ENCODE data around the gene SLC2A13.

Gene SLC2A13

DNA sequence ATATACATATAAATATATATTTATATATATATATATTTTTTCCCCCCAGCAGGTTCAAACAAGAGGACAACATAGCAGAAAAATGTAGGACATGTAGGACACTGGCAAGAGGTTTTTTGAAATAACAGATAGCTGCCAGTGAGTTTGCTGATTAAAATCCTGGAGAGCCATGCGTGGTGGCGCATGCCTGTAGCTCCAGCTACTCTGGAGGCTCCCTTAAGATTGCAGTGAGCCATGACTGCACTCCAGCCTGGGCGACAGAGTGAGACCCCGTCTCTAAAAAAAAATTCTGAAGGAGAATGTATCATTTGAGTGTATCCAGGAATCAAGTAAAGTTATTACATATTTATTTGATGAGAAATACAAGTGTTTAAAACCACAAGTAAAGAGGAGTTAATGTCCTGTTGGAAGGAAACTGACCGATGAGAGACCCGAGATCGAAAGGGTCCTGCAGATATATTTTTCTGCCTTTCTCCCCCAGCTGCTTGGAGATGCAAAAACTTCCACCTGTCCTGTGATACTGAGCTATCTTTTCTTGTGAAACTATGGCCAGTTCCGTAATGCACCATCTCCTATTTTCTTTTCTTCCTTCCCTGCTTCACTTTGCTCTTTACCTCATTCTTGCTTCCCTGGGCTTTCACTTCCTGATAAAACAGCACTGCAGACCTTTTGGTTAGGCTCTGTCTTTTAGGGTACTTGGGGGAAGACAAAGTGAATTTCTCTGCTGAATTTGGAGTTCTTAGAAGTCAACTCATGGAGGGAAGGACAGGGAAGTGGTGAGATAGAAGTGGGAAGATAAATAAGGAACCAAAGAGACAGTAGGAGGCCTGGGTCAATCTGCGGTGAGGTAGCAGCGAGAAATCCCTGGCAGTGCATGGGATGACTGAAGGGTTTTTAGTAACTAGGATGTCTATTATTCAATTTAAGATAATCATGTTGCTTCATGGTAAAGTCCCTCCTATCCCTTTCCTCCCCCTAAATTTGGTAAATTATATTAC, 41.2 kb upstream of the SLC2A13 start:
- in situ Hi-C loops (cut with MboI; ENCODE audit: low pct_unique_long_range_greater_than_20kb, low sequenced_read_pairs, unreplicated experiment), result no loop called here
- TF ChIP-seq, protein P1, sequence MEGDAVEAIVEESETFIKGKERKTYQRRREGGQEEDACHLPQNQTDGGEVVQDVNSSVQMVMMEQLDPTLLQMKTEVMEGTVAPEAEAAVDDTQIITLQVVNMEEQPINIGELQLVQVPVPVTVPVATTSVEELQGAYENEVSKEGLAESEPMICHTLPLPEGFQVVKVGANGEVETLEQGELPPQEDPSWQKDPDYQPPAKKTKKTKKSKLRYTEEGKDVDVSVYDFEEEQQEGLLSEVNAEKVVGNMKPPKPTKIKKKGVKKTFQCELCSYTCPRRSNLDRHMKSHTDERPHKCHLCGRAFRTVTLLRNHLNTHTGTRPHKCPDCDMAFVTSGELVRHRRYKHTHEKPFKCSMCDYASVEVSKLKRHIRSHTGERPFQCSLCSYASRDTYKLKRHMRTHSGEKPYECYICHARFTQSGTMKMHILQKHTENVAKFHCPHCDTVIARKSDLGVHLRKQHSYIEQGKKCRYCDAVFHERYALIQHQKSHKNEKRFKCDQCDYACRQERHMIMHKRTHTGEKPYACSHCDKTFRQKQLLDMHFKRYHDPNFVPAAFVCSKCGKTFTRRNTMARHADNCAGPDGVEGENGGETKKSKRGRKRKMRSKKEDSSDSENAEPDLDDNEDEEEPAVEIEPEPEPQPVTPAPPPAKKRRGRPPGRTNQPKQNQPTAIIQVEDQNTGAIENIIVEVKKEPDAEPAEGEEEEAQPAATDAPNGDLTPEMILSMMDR (IDR thresholded peaks at IDR 0.05; ENCODE audit: extremely low read depth, insufficient read depth, missing control alignments), result no peak
- no peak for DNase-seq (ENCODE audit: low spot score)

DNA sequence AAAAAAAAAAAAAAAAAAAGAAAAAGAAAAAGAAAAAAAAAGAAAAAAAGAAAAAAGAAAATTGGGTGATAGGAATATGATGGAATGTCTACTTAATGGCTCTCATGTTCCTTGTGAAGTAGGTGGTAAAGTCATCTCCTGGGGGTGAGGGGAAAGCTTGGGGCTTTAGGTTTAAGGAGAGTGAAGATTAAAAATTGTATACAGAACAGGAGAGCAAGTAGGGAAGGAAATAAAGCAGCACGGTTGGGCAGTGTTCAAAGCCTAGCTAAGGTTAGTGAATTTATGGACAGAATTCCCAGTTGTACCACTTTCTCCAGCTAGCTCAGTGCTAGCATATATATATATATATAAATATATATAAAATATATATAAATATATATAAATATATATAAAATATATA, 40.0 kb upstream of the SLC2A13 start:
- in situ Hi-C loops (cut with MboI; ENCODE audit: low pct_unique_long_range_greater_than_20kb, low sequenced_read_pairs, unreplicated experiment), result no loop called here
- no peak for DNase-seq (ENCODE audit: low spot score)

DNA sequence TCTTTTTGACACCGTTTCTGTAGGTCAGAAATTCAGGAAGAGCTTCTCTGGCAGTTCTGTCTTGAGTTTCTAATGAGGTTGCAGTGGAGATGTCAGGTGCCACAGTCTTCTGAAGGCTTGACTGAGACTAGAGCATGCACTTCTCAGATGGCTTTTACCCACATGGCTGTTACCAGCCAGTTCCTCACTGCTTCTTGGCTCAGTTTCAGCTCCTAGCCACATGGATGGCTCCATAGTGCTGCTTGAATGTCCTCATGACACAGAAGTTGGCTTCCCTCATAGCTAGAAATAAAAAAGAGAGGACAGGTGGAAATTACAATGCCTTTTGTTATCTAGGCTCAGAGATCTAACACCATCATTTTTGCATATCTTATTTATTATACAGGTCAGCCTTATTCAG, 38.1 kb upstream of the SLC2A13 start:
- TF ChIP-seq, protein P1 (IDR thresholded peaks at IDR 0.05; ENCODE audit: extremely low read depth, insufficient read depth, missing control alignments), result no peak
- no peak for DNase-seq (ENCODE audit: low spot score)
- in situ Hi-C loops (cut with MboI; ENCODE audit: low pct_unique_long_range_greater_than_20kb, low sequenced_read_pairs, unreplicated experiment), result no loop called here

More for the DNA sequence above, 40.0 kb upstream of the SLC2A13 start:
- TF ChIP-seq, protein P1 (IDR thresholded peaks at IDR 0.05; ENCODE audit: extremely low read depth, insufficient read depth, missing control alignments), result no peak

DNA sequence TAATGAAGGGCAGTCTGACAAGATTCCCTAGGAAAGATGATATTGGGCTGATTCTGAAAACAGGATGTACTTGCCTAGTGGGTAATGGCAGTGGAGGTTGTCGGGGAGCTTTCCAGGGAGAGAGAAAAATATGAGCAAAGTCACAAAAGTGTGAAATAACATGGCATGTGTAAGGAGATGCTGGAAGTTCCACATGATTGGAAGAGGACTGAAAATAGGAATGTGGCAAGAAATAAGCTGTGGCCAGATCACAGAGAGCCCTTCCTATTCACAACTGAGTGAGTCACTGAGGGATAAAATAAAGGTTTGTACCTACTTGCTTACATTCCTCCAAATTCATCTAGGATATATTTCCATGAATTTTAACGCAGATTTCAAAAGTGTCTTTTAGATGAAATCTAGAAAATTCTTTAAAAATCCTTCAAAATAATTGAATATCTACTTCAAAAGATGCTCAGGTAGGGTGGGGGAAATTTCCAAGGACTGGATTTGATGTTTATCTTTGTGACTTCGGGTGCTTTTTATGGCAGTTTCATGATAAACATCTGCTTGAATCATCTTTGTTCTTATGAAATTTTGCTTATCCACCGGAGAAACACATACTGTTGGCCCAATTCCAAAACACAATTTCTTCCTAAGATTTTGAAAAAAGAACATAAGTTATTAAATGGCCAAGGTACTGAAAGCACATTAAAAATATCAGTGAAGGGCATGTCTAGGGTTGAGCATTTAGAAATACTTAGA, 36.3 kb upstream of the SLC2A13 start:
- in situ Hi-C loops (cut with MboI; ENCODE audit: low pct_unique_long_range_greater_than_20kb, low sequenced_read_pairs, unreplicated experiment), result no loop called here
- no peak for DNase-seq (ENCODE audit: low spot score)
- TF ChIP-seq, protein P1 (IDR thresholded peaks at IDR 0.05; ENCODE audit: extremely low read depth, insufficient read depth, missing control alignments), result no peak

- TF ChIP-seq, protein P1 (IDR thresholded peaks at IDR 0.05; ENCODE audit: extremely low read depth, insufficient read depth, missing control alignments), result no peak
- in situ Hi-C loops (cut with MboI; ENCODE audit: low pct_unique_long_range_greater_than_20kb, low sequenced_read_pairs, unreplicated experiment), result no loop called here
- DNase-seq (ENCODE audit: low spot score), result no peak
Observed at GRCh38 chr12:40138526-40138925, 32.6 kb upstream of the SLC2A13 start.

DNA sequence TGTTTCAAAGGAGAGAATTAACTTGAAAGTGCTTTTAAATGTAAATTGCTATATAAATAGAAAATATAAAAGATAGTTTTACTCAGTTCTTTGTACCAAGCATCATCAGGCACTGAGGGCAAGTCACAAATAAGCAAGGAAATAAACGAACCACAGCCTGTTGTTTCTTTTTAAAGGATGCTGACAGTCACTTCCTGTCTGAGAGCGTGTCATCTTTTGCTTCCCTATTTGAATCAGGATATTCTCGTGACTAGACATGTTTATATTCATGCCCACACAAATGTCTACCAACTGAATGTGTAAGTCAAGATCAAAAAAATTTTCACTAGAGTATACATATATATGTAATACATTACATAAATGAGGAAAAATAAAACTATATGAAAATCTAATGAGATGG, 31.4 kb upstream of the SLC2A13 start:
- in situ Hi-C loops (cut with MboI; ENCODE audit: low pct_unique_long_range_greater_than_20kb, low sequenced_read_pairs, unreplicated experiment), result no loop called here
- TF ChIP-seq, protein P1 (IDR thresholded peaks at IDR 0.05; ENCODE audit: extremely low read depth, insufficient read depth, missing control alignments), result no peak
- DNase-seq (ENCODE audit: low spot score), result no peak
